Mucosa of rectum (tissue), 2 donors: ENCODE measurements around the gene DCXR.
A peak's percentile ranks its signal among the peaks of the same experiment; 100 is the strongest.

Source experiments
- H3K27ac ChIP-seq, 2 donors: one replicate each; pipeline ENCODE4 v1.7.0; 2013; ENCODE audit warnings: inconsistent platforms in 2 of 2, low read depth in 2 of 2, low read length in 2 of 2
- H3K27me3 ChIP-seq, 2 donors: one replicate each; pipeline ENCODE4 v1.7.0; 2013; ENCODE audit warnings: low read length in 2 of 2; ENCODE audit not compliant: control insufficient read depth in 2 of 2, insufficient read depth in 2 of 2
- H3K36me3 ChIP-seq, 2 donors: one replicate each; pipeline ENCODE4 v1.7.0; 2013; ENCODE audit warnings: low read length in 2 of 2; ENCODE audit not compliant: control insufficient read depth in 2 of 2, insufficient read depth in 2 of 2
- H3K4me1 ChIP-seq, 2 donors: one replicate each; pipeline ENCODE4 v1.7.0; 2013; ENCODE audit warnings: low read length in 2 of 2, mild to moderate bottlenecking in 1 of 2; ENCODE audit not compliant: control insufficient read depth in 2 of 2, insufficient read depth in 2 of 2
- H3K4me3 ChIP-seq, 2 donors: one replicate each; pipeline ENCODE4 v1.7.0; 2013; ENCODE audit warnings: low read length in 2 of 2
- H3K9ac ChIP-seq, 2 donors: one replicate each; pipeline ENCODE4 v1.7.0; 2013; ENCODE audit warnings: low read length in 2 of 2, low read depth in 1 of 2, mild to moderate bottlenecking in 1 of 2
- H3K9me3 ChIP-seq, 2 donors: one replicate each; pipeline ENCODE4 v1.7.0; 2013; ENCODE audit warnings: low read length in 2 of 2; ENCODE audit not compliant: control insufficient read depth in 2 of 2
- donor health status: healthy.
- donor health status: Normal muscosa, but diverticular disease.

DCXR gene

DNA sequence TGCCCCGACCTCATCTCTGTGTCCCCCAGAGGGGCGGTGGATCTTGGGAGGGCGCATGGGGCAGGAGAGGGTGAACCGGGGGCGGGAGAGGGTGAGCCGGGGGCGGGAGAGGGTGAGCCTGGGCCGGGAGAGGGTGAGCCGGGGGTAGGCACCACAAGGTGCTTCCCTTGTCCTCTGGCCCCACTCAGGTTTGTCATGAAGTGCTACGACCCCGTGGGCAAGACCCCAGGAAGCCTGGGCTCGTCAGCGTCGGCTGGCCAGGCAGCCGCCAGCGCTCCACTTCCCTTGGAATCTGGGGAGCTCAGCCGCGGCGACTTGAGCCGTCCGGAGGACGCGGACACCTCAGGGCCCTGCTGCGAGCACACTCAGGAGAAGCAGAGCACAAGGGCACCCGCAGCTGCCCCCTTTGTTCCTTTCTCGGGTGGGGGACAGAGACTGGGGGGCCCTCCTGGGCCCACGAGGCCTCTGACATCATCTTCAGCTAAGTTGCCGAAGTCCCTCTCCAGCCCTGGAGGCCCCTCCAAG, 41.2 kb downstream of the DCXR start:
- Histone ChIP-seq H3K9me3 (no peaks in the 10 kb centered on the region), H3K9ac (no peak overlapping the region), H3K27me3 (no peaks in the 10 kb centered on the region), H3K36me3 (peaks cover 0 to 2% of the 10 kb centered on the region in 2 donors), H3K4me3 (no peak overlapping the region), H3K27ac (no peak overlapping the region), H3K4me1 (peaks cover 10 to 13% of the 10 kb centered on the region in 2 donors)

DNA sequence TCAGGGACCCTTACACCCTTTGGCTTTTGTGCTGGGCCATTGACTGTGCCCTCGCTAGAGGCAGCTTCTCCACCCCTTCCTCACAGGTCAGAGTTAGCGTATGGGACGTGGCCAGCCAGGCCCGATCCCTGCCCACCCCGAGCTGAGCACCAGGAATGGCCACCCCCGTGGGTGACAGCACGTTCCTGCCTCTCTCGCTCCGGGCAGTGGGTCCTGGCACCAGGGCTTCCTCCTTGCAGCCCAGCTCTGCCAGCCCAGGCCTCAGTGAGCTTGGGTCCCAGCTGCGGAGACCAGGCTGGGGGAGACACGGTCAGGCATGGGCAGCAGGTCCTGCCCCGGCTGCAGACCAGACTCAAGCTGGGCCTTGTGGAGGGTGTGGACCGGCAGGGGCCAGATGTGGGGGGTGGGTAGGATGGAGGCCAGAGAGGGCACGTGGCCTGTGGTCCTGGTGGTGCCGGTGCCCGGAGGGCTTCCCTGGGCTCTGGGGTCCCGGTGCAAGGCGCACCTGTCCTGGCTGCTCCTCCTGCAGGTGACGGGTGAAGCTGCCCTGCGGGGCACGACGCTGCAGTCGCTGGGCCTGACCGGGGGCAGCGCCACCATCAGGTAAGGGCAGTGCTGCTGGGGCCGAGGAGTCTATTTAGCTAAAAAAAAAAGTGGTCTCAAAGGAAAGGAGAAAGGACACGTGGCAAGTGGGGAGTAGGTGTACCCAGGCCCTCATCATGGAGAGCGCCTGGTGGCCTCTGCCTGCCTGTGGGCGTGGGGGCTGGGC, 41.9 kb downstream of the DCXR start:
- Histone ChIP-seq H3K27ac (no peak overlapping the region), H3K9me3 (no peaks in the 10 kb centered on the region), H3K27me3 (no peaks in the 10 kb centered on the region), H3K36me3 (peaks cover 0 to 2% of the 10 kb centered on the region in 2 donors), H3K4me1 (peaks cover 17 to 18% of the 10 kb centered on the region in 2 donors), H3K4me3 (no peak overlapping the region), H3K9ac (no peak overlapping the region)

DNA sequence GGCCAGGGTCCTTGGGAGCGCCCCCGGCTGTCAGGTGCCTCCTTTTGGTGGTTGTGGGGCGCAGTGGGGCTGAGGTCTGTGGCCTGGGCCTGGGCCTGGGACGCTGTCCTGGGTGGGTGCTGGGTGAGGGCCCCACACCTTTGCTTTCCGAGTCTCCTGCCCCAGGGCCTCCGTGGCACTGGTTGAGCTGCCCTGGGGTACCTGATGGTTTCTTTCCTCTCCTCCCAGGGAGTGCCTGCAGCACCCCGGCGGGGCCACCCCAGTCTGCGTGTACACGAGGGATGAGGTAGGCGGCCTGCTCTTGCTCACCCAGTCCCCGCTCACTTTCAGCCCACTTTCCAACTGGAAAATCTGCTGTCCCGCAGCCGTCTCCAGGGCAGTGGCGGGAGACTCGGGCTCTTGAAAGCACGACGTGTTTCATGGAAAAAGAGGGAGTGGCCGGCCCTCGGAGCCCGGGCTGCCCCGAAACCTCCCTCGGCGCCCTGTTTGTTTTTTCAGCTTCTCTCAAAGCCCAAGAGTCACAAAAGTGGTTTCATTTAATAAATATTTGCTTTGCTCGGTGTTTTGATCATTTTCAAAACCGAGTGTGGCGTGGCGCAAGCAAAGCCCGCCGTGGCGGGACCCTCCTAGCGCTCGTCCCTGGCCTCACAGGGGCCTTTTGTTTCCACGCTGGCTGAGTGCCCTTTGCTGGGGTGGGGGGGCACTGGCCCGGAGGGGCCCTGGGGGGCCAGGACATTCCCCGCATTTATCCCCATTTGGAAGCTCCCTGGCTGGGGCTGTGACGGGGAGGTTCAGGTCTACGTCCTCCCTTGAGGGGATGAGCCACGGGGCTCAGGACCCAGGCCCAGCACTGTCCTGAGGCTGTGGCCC, 42.7 kb downstream of the DCXR start:
- H3K4me1 ChIP-seq: peaks cover 18% of the 10 kb centered on the region in 2 donors

DNA sequence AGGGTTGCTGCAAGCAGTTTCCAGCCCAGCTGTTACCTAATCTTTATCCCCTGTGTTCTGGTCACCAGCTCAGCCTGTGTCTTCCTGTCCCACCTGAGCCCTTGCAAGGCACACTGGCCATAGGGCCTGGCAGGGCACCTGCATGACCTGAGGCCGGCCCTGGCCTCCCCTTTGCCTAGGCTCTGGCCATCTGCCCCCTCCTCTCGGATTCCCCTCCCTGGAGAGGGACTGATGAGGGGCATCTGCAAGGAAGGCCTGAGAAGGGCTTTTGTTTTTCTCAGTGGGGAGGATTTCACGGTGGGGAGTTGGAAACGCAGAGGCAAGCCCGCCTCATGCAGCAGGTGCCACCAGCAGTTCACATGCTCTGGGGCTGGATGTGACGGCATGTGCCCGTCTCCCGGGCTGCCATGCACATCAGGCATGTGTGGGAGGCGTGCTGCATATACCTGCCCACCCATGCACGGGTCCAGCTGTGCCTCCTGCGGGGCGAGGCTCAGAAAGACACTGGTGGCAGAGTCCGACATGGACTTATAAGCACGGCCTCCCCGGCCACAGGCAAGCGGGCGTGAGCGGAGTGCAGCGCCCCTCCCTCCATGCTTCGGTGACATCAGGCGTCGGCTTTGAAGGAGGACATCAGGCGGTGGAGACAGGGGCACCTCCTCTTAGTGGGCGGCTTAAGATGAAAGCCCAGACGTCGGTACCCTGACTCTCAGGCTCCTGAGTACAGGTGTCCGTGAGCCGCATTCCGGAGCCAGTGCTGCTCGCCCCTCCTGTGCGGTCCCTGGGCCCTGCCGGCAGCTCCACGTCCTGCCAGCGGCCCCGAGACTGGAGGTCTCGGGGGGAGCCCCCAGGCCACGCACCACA, 43.5 kb downstream of the DCXR start:
- Histone ChIP-seq H3K27ac (no peak overlapping the region), H3K27me3 (no peaks in the 10 kb centered on the region), H3K4me3 (no peak overlapping the region), H3K9ac (no peak overlapping the region), H3K9me3 (no peaks in the 10 kb centered on the region), H3K4me1 (peaks cover 18% of the 10 kb centered on the region in 2 donors), H3K36me3 (peaks cover 0 to 2% of the 10 kb centered on the region in 2 donors)

More for the DNA sequence above, 42.7 kb downstream of the DCXR start:
- Histone ChIP-seq H3K27ac (no peak overlapping the region), H3K9me3 (no peaks in the 10 kb centered on the region), H3K9ac (no peak overlapping the region), H3K4me3 (no peak overlapping the region), H3K36me3 (peaks cover 0 to 2% of the 10 kb centered on the region in 2 donors), H3K27me3 (no peaks in the 10 kb centered on the region)

DNA sequence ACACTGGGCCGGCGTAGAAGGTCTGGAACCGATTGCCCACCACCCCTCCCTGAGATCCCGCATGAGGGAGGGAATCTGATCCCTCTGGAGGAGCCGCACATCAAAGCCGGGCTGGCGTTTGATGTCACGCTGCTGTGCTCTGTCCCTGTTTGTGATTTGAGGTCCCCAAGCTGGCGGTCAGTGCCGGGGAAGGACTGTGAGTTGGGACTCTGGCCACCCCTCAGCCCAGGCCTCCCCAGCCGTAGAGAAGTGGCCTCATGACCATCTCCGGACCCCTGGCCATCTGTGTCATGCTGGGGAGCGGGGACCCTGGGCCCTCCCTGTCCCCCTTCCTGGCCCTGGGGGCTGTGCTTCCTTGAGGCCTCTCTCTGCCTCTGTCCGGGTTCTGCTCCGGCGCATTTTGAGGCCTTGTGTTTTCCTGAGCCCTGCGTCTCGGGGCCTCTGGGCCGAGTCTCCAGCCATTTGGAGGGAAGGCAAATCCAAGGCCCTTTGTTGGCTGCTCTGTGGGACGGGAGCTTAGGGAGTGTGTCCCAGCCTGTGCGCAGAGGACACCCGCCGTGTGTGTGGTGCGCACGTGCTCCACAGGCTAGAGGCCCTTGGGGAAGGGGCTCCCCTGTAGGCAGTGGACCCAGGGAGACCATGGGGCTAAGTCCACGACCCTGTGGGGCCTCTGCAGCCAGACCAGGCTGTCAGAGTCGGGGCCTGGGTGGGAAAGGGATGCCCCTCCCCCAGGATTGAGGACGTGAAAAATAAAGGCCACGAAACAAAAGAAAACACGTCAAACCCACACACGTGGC, 45.0 kb downstream of the DCXR start:
- peaks cover 18% of the 10 kb centered on the region in 2 donors for H3K4me1 ChIP-seq
- H3K4me3 ChIP-seq: peak overlapping the region in 1 of 2 donors; percentile 23
- peak overlapping the region in 1 of 2 donors; percentile 48 for H3K9ac ChIP-seq
- H3K36me3 ChIP-seq: peaks cover 0 to 2% of the 10 kb centered on the region in 2 donors
- peak overlapping the region; percentile 38 to 52 for H3K27ac ChIP-seq
- H3K9me3 ChIP-seq: no peaks in the 10 kb centered on the region
- no peaks in the 10 kb centered on the region for H3K27me3 ChIP-seq

DNA sequence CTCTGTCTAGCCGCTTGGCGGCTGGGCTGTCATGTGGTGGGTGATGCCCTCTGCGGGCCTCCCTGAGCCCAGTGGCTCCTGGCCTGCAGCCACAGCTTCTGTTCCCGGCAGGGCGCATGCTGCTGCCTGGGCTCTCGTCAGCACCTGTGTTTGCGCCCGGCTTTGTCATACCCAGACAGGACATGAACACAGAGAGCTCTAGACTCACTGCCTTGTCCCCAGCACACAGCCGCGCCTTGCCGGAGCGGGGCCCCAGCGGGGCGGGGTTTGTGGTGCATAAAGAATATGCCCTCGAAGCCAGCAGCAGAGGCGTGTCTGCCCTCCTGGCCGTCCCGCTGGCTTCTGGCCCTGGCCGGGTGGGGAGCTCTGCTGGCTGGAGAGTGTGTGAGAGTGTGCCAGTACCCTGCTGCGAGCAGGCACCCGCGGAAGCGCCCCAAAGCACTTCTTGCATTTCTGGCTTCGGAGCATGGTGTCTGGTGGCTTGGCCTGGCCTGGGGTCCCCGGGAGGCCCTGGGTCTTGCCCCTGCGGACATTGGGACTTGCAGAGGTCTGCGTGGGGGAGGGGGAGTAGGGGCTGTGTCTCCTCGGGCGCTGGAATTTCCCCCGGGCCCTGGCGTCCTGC, 45.7 kb downstream of the DCXR start:
- H3K4me3 ChIP-seq: peak overlapping the region in 1 of 2 donors; percentile 23
- no peaks in the 10 kb centered on the region for H3K9me3 ChIP-seq
- H3K9ac ChIP-seq: peak overlapping the region; percentile 47 to 48
- no peaks in the 10 kb centered on the region for H3K27me3 ChIP-seq
- H3K4me1 ChIP-seq: peaks cover 18% of the 10 kb centered on the region in 2 donors
- H3K27ac ChIP-seq: peak overlapping the region; percentile 38 to 52
- peaks cover 0 to 2% of the 10 kb centered on the region in 2 donors for H3K36me3 ChIP-seq

DNA sequence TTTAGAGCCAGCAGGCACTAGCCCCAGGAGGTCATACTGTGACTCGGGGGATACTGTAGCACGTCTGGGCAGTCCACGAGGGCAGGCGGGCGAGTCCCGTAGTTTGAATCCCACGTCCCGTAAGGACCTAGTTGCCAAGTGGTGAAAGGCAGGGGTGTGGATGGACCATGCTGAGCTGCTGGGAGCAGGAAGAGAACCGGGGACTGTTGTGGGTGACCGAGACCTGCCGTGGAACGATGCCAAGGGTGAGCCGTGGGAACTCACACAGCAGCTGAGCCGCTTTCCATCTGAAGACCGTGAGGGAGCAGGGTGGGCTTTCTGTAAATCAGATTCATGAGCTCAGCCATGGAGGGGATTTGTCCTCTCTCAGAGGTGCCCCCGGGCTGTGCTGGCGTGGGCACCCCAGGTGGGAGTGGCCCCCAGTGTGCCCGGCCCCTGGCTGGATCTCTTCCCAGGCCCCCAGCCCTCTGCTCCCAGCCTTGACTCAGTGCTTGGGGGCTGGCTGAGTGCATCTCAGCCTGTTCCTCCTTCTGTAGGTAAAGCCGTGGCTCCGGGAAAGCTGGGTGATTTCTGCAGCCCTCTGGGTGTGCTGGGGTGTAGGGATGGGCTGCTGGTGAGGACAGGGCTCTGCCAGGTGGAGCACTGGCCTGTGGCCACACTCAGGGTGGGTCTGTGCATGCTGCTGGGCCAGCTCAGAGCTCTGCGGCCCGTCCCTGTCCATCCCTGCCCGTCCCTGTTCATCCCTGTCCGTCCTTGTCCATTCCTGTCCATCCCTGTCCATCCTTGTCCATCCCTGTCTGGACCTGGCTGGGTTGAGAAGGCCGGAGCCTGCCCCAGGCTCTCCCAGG, 46.4 kb downstream of the DCXR start:
- H3K4me1 ChIP-seq: peaks cover 18% of the 10 kb centered on the region in 2 donors
- H3K4me3 ChIP-seq: no peak overlapping the region
- peak overlapping the region; percentile 18 to 47 for H3K9ac ChIP-seq

DNA sequence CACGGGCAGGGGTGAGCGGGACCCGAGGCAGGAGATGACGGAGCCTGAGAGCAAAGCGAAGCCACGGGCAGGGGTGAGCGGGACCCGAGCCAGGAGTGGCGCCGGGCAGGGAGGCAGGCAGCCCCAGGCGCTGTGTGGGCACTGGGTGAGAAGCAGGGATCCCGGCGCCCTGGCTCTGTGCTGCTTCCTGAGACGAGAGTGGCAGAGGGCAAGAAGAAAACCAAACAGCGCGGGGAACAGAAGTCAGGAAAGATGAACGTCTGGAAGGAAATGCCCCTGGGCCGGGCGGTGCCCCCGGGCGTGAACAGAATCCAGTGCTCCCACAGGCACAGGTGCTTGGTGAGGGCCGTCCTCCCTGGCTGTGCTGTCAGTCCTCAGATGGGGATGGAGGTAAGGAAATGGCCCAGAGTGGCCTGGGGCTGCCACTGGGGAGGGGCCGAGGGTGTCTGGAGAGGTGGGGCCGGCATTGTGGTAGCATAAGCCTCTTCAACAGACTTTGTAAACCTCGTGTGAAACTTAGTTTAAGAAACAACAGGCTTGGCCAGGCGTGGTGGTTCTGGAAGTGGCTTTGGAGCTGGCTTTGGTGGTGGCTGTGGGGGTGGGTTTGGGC, 50.2 kb downstream of the DCXR start:
- no peaks in the 10 kb centered on the region for H3K9me3 ChIP-seq
- no peak overlapping the region for H3K27ac ChIP-seq
- H3K4me1 ChIP-seq: peaks cover 13 to 18% of the 10 kb centered on the region in 2 donors
- H3K27me3 ChIP-seq: no peaks in the 10 kb centered on the region
- peaks cover 14 to 17% of the 10 kb centered on the region in 2 donors for H3K36me3 ChIP-seq
- H3K4me3 ChIP-seq: no peak overlapping the region
- no peak overlapping the region for H3K9ac ChIP-seq

More for the DNA sequence above, 46.4 kb downstream of the DCXR start:
- H3K36me3 ChIP-seq: peaks cover under 1 to 5% of the 10 kb centered on the region in 2 donors
- peak overlapping the region; percentile 38 to 52 for H3K27ac ChIP-seq
- H3K9me3 ChIP-seq: no peaks in the 10 kb centered on the region
- no peaks in the 10 kb centered on the region for H3K27me3 ChIP-seq
